Gastroesophageal sphincter (tissue), 4 donors: ENCODE measurements around the gene IL10. TPM values are rescaled to one million over a fixed set of nuclear protein-coding genes. Genes with fewer than 3 reads are reported as not detected.

Source experiments
- ATAC-seq: fragments of 150-250 bp; one replicate; pipeline ENCODE4 v1.9.1; 2016; ENCODE audit warnings: mild to moderate bottlenecking, moderate library complexity
- H3K27ac ChIP-seq, 4 donors: fragments of 200-600 bp; sonication (generic) in 3 of 4; 1 replicate in 3 of 4; 2 replicates in 1 of 4; pipeline ENCODE4 v1.5.1; 2016 to 2019
- H3K27me3 ChIP-seq: fragments of 200-600 bp; sonication (generic); one replicate; pipeline ENCODE4 v1.5.1; 2019
- H3K36me3 ChIP-seq, 2 donors: fragments of 200-600 bp; sonication (generic); one replicate each; pipeline ENCODE4 v1.5.1; 2019; ENCODE audit warnings: control low read depth in 1 of 2
- H3K4me1 ChIP-seq, 3 donors: fragments of 200-600 bp; sonication (generic); 1 replicate in 2 of 3; 2 replicates in 1 of 3; pipeline ENCODE4 v1.5.1; 2016 to 2019; ENCODE audit warnings: control low read depth in 2 of 3
- H3K4me3 ChIP-seq, 2 donors: fragments of 200-600 bp; sonication (generic); one replicate each; pipeline ENCODE4 v1.5.1; 2019; ENCODE audit warnings: mild to moderate bottlenecking in 1 of 2, moderate library complexity in 1 of 2
- H3K9me3 ChIP-seq, 3 donors: fragments of 200-600 bp; sonication (generic); one replicate each; pipeline ENCODE4 v1.5.1; 2017 to 2019; ENCODE audit warnings: control low read depth in 2 of 3
- EP300 ChIP-seq: sonication (generic); formaldehyde crosslinking; IDR thresholded peaks from one replicate; pipeline ENCODE4 v1.6.1; 2017; ENCODE audit warnings: antibody characterized with exemption, mild to moderate bottlenecking
- POLR2A ChIP-seq, 2 donors: fragments of 450-650 bp; IDR thresholded peaks; one replicate each; pipeline ENCODE4 v1.6.1; 2017; ENCODE audit warnings: antibody characterized with exemption in 2 of 2, mild to moderate bottlenecking in 2 of 2, moderate library complexity in 1 of 2
- POLR2AphosphoS5 ChIP-seq: sonication (generic); formaldehyde crosslinking; IDR thresholded peaks from one replicate; pipeline ENCODE4 v1.6.1; 2017; ENCODE audit warnings: antibody characterized with exemption
- whole genome bisulfite sequencing, 2 donors: methylation state at CpG; one replicate each; pipeline ENCODE4 v1.1.5; 2018; ENCODE audit warnings: low coverage in 1 of 2; 5-methylcytosine and 5-hydroxymethylcytosine counted together
- total RNA-seq, 4 donors: library from RNA; depleted of rRNA; stranded (reverse); fragments of >200 nt; gene quantifications; one replicate each; pipeline ENCODE4 v1.1.0, GENCODE V29; 2016
- TF ChIP-seq, protein P1 (sequence below), 4 experiments: fragments of 200-600 bp in 2 of 4; fragments of 450-650 bp in 2 of 4; sonication (generic) in 1 of 4; IDR thresholded peaks; one replicate each; pipeline ENCODE4 v1.5.1; 2017 to 2019; ENCODE audit warnings: antibody characterized with exemption in 4 of 4, mild to moderate bottlenecking in 2 of 4, moderate library complexity in 2 of 4

The IL10 gene
- total RNA-seq, 4 donors from 2014 or later, result 0.45 to 9.3 (median 2.3) TPM

DNA sequence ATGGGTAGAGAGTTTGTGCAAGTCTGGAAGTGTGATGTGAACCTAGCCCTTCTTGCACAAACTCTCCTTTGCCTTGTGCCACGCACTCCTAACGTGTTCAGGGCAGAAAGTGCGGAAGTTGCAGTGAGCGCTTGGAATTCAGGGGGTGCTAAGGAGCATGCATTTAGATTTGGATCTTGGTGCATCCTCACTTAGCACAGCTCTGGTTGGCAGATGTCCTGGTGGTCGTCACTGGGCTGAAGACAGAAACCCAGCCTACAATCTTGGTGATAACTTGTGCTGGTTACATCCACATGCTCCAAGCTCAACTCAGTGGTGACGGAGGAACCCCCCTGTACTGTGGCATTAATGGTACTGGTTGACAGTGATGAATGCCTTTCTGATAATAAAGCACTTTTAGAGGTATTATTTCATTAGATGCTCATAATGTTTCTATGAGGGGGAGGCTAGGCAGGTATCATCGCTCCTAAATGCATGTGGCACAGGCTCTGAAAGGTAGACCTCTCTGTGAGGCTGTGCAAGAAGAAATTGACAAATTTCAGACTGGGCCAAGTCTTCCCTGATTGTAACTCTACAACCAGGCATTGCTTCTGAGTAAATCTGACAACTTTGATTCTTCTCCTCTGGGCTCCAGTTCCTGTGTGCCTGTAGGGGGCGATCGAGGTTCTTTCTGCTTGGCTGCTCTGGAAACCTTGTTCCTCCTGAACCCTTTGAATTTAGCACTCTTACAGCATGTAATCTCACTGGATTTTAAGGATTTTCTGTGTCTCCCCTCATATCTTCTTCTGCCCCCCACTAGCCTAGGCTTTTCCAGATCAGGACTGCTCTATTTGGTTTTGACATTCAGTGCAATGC, 47.0 kb downstream of the IL10 start:
- no peak for ATAC-seq
- H3K4me1 ChIP-seq, result peaks cover 10 to 76% (median 24%) of the 10 kb centered on the region in 3 donors
- no peaks in the 10 kb centered on the region for H3K27me3 ChIP-seq
- H3K9me3 ChIP-seq, result no peaks in the 10 kb centered on the region
- no peak overlapping the region for H3K27ac ChIP-seq
- peaks cover 0 to 18% of the 10 kb centered on the region in 2 donors for H3K36me3 ChIP-seq
- no peak overlapping the region for H3K4me3 ChIP-seq
- 71 to 78% methylated on average over 5 to 7 of the region's 9 CpGs for WGBS, 2 donors
- TF ChIP-seq POLR2AphosphoS5, result no peak
- TF ChIP-seq, protein P1, sequence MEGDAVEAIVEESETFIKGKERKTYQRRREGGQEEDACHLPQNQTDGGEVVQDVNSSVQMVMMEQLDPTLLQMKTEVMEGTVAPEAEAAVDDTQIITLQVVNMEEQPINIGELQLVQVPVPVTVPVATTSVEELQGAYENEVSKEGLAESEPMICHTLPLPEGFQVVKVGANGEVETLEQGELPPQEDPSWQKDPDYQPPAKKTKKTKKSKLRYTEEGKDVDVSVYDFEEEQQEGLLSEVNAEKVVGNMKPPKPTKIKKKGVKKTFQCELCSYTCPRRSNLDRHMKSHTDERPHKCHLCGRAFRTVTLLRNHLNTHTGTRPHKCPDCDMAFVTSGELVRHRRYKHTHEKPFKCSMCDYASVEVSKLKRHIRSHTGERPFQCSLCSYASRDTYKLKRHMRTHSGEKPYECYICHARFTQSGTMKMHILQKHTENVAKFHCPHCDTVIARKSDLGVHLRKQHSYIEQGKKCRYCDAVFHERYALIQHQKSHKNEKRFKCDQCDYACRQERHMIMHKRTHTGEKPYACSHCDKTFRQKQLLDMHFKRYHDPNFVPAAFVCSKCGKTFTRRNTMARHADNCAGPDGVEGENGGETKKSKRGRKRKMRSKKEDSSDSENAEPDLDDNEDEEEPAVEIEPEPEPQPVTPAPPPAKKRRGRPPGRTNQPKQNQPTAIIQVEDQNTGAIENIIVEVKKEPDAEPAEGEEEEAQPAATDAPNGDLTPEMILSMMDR (IDR thresholded peaks at IDR 0.05), result peak; percentile 22 to 48 (median 26)

DNA sequence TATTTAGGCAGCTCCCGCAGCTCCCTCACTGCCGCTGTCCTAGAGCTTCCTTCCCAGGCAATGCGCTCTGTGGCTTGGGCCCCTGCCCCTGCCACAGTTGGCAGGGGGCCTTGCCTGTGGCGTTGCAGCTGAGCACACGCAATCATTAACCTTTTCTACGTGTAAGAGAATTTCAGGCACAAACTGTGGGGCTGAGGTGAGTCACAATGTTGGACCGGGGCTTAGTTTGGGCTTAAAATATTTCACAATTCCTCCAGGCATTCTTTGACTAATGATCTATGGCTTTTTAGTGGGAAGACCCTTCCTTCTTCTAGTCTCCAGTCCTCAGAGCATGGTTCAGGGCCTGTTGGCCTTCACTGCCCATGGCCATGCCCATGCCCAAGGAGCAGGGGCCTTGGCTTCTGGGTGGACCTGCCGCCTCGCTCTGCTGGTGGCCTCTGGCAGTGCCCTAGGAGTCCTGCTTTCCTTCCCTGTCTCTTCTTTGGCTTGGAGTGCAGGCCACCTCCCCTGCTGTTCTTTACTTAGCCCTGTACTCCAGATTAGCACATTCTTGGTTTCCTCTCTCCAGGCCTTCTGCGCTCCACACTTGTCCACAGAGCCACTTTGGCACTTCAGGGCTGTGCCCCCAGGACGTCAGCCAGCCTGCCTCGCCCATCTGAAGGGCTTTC, 48.4 kb downstream of the IL10 start:
- Histone ChIP-seq H3K27me3 (no peaks in the 10 kb centered on the region), H3K36me3 (peaks cover 0 to 4% of the 10 kb centered on the region in 2 donors), H3K4me3 (no peak overlapping the region), H3K27ac (peak overlapping the region; percentile 60 to 81 (median 72)), H3K4me1 (peaks cover 10 to 90% (median 24%) of the 10 kb centered on the region in 3 donors), H3K9me3 (no peaks in the 10 kb centered on the region)
- TF ChIP-seq POLR2A (IDR thresholded peaks at IDR 0.05) (no peak), EP300 (no peak), POLR2AphosphoS5 (peak; percentile 89)
- TF ChIP-seq, protein P1 (IDR thresholded peaks at IDR 0.05), result peak in 2 of 4 experiments; percentile 39 to 49
- 23 to 56% methylated on average over 5 to 10 of the region's 12 CpGs for WGBS, 2 donors
- ATAC-seq, result peak; percentile 87

DNA sequence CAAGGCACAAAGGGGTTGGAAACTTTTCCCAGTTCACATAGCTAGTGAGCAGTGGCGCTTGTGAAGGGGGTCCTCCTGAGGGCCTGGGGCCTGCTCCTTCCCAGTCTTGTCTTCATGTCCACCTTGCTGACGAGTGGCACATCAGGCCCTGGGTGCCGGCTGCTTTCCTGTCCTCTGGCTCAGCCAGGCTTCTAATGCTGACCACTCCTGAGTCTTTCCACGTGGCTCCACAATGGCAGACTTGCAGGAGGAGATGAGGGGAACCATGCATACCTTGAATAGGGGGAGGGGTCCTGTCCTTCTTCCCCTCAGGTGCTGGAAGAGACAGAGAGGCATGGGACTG, 48.9 kb downstream of the IL10 start:
- Histone ChIP-seq H3K4me3 (no peak overlapping the region), H3K27ac (peak overlapping the region; percentile 7 to 81 (median 72)), H3K9me3 (no peaks in the 10 kb centered on the region), H3K4me1 (peaks cover 10 to 89% (median 24%) of the 10 kb centered on the region in 3 donors), H3K27me3 (no peaks in the 10 kb centered on the region), H3K36me3 (no peaks in the 10 kb centered on the region)
- WGBS, 2 donors, result 91 to 100% methylated on average over 1 to 3 of the region's 4 CpGs
- TF ChIP-seq EP300, result no peak
- no peak for TF ChIP-seq POLR2A (IDR thresholded peaks at IDR 0.05)
- no peak for TF ChIP-seq POLR2AphosphoS5
- TF ChIP-seq, protein P1 (IDR thresholded peaks at IDR 0.05), result no peak
- ATAC-seq, result no peak

DNA sequence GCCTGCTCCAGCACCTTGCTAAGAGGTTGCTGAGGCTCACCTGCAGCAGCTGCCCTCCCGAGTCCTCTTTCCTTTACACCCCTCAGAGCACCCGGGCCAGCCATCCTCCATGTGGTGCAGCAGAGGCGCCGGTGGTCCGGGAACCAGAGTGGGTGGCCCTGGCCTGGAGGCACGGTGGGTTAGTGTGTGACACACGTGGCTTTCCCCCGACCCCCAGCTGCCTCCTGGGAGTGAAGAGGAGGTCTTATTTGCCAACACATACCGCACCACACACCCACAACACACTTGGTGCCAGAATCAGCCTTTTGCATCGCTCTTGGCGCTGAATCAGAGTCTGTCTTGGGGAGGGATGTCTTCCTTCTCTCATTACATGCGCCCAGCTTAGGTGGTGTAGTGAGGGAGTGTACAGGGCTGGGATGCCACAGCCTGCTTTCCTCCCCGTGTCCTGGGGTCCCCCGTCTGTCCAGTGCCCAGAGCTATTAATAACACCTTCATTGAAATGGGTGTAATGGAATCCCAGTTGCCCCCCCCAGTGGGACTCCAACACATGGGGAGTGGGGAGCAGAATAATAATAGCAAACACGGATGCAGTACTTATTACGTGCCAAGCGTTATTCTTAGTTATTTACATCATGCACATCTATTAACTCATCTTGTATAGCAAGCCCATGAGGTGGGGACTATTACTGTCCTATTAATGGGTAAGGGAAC, 49.4 kb downstream of the IL10 start:
- Histone ChIP-seq H3K36me3 (no peaks in the 10 kb centered on the region), H3K27ac (peak overlapping the region in 3 of 4 donors; percentile 65 to 81 (median 78)), H3K4me1 (peaks cover 10 to 85% (median 24%) of the 10 kb centered on the region in 3 donors), H3K4me3 (no peak overlapping the region), H3K27me3 (no peaks in the 10 kb centered on the region), H3K9me3 (no peaks in the 10 kb centered on the region)
- ATAC-seq, result no peak
- WGBS, 2 donors, result 52 to 93% methylated on average over 3 to 5 of the region's 17 CpGs
- TF ChIP-seq EP300, result no peak
- TF ChIP-seq POLR2AphosphoS5, result no peak
- TF ChIP-seq, protein P1 (IDR thresholded peaks at IDR 0.05), result no peak
- TF ChIP-seq POLR2A (IDR thresholded peaks at IDR 0.05), result no peak
